Measurements from ENCODE around the gene SPINK2.

SPINK2 gene

GRCh38 chr4:56799161-56799759 is 22.2 kb downstream of the SPINK2 start:
- DNase-seq: no peak

GRCh38 chr4:56796211-56796610 is 25.3 kb downstream of the SPINK2 start:
- DNase-seq: no peak

- DNase-seq: no peak
Observed at GRCh38 chr4:56791316-56791715, 30.2 kb downstream of the SPINK2 start.

- no peak for DNase-seq
Observed at GRCh38 chr4:56790691-56791091, 30.8 kb downstream of the SPINK2 start.

- DNase-seq: no peak
Observed at GRCh38 chr4:56788081-56788480, 33.4 kb downstream of the SPINK2 start.

- no peak for DNase-seq
Observed at GRCh38 chr4:56787380-56787779, 34.1 kb downstream of the SPINK2 start.

- no peak for DNase-seq
Observed at GRCh38 chr4:56786955-56787354, 34.5 kb downstream of the SPINK2 start.

GRCh38 chr4:56783986-56784385 is 37.5 kb downstream of the SPINK2 start:
- no peak for DNase-seq

GRCh38 chr4:56782019-56782418 is 39.5 kb downstream of the SPINK2 start:
- no peak for DNase-seq

- DNase-seq: no peak
Observed at GRCh38 chr4:56773346-56773745, 48.2 kb downstream of the SPINK2 start.

GRCh38 chr4:56772134-56772533 is 49.4 kb downstream of the SPINK2 start:
- DNase-seq: no peak

GRCh38 chr4:56768763-56769162 is 52.7 kb downstream of the SPINK2 start:
- no peak for DNase-seq

GRCh38 chr4:56768316-56768715 is 53.2 kb downstream of the SPINK2 start:
- DNase-seq: no peak

- no peak for DNase-seq
Observed at GRCh38 chr4:56767567-56767966, 53.9 kb downstream of the SPINK2 start.

- DNase-seq: no peak
Observed at GRCh38 chr4:56764775-56765174, 56.7 kb downstream of the SPINK2 start.

- no peak for DNase-seq
Observed at GRCh38 chr4:56764223-56764622, 57.3 kb downstream of the SPINK2 start.

GRCh38 chr4:56762484-56763250 is 58.8 kb downstream of the SPINK2 start:
- DNase-seq: peak; percentile 32

GRCh38 chr4:56760183-56760582 is 61.3 kb downstream of the SPINK2 start:
- no peak for DNase-seq
